ENCODE measurements around the gene RXYLT1. TPM values are rescaled to one million over a fixed set of nuclear protein-coding genes. Genes with fewer than 3 reads are reported as not detected.

RXYLT1 gene
- total and polyA plus RNA-seq, 2 donors (not counting 1 experiment from before 2014, with no cell fraction given), result 13.2 to 19.6 TPM

DNA sequence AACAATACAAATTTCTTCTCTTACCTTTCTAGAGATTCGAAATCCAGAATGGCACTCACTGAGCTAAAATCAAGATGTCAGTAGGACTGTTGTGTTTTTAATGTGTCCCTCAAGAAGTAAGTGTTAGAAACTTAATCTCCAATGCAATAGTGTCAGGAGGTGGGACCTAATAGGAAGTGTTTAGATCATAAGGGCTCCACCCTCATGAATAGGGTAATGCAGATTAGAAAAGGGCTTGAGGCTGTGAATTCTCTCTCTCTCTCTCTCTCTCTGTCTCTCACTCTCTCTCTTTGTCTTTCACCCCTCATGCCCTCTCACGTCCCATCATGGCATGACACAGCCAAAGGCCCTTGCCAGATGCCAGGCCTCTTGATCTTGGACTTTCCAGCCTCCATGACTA is 49.2 kb downstream of the RXYLT1 start:
- H3K36me3 ChIP-seq (ENCODE audit: control insufficient read depth, insufficient read depth, low read length), result no peaks in the 10 kb centered on the region
- H3K4me2 ChIP-seq (ENCODE audit: extremely low read depth, insufficient read depth, low read length), result no peak overlapping the region
- H3K27ac ChIP-seq (ENCODE audit: insufficient read depth, low read length), result no peak overlapping the region
- DNase-seq (ENCODE audit: low read depth in 2 of 2), result no peak
- H3K79me2 ChIP-seq (ENCODE audit: control insufficient read depth, insufficient read depth, low read length), result no peaks in the 10 kb centered on the region
- no peak overlapping the region for H3K9ac ChIP-seq (ENCODE audit: insufficient read depth, low read length)
- TF ChIP-seq, protein P1, sequence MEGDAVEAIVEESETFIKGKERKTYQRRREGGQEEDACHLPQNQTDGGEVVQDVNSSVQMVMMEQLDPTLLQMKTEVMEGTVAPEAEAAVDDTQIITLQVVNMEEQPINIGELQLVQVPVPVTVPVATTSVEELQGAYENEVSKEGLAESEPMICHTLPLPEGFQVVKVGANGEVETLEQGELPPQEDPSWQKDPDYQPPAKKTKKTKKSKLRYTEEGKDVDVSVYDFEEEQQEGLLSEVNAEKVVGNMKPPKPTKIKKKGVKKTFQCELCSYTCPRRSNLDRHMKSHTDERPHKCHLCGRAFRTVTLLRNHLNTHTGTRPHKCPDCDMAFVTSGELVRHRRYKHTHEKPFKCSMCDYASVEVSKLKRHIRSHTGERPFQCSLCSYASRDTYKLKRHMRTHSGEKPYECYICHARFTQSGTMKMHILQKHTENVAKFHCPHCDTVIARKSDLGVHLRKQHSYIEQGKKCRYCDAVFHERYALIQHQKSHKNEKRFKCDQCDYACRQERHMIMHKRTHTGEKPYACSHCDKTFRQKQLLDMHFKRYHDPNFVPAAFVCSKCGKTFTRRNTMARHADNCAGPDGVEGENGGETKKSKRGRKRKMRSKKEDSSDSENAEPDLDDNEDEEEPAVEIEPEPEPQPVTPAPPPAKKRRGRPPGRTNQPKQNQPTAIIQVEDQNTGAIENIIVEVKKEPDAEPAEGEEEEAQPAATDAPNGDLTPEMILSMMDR (conservative IDR thresholded peaks at IDR 0.05 in 1 of 2, IDR thresholded peaks at IDR 0.05 in 1 of 2; ENCODE audit: low read depth in 1 of 2, low read length in 2 of 2), result no peak
- no peak overlapping the region for H2AFZ ChIP-seq (ENCODE audit: low read length)
- no peaks in the 10 kb centered on the region for H3K9me3 ChIP-seq (ENCODE audit: control insufficient read depth, insufficient read depth, low read depth, low read length)
- H3K27me3 ChIP-seq (ENCODE audit: control insufficient read depth, insufficient read depth, low read length), result no peaks in the 10 kb centered on the region
- no peak overlapping the region for H3K4me3 ChIP-seq (replicated peaks in 1 of 4; ENCODE audit: control extremely low read depth in 1 of 4, insufficient read depth in 1 of 4, low read depth in 3 of 4, low read length in 4 of 4)
- no peaks in the 10 kb centered on the region for H3K4me1 ChIP-seq (ENCODE audit: control insufficient read depth, extremely low read depth, insufficient read depth, low read length)
- no peaks in the 10 kb centered on the region for H4K20me1 ChIP-seq (ENCODE audit: control insufficient read depth, extremely low read depth, insufficient read depth, low read length)

DNA sequence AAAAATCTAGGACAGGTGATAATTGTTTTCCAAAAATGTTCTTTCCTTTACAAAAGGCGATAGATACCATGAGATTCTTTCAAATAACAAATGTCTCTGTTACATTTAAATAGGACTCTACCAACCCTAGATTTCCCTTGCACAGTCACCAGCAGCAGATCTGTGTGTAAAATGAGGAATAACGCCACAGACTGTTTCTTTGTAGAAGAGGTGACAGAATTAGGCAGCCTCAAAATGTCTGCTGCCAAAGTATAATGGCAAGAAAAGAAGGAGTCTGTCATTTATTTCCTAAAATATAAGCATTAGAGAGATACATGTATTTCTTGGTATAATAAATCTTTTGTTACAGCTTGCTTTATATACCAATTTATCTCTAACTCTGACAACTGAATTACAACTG is 56.3 kb downstream of the RXYLT1 start:
- Histone ChIP-seq H3K79me2 (ENCODE audit: control insufficient read depth, insufficient read depth, low read length) (no peaks in the 10 kb centered on the region), H3K36me3 (ENCODE audit: control insufficient read depth, insufficient read depth, low read length) (no peaks in the 10 kb centered on the region), H2AFZ (ENCODE audit: low read length) (no peak overlapping the region), H3K9ac (ENCODE audit: insufficient read depth, low read length) (no peak overlapping the region), H3K27me3 (ENCODE audit: control insufficient read depth, insufficient read depth, low read length) (no peaks in the 10 kb centered on the region), H3K9me3 (ENCODE audit: control insufficient read depth, insufficient read depth, low read depth, low read length) (no peaks in the 10 kb centered on the region), H4K20me1 (ENCODE audit: control insufficient read depth, extremely low read depth, insufficient read depth, low read length) (no peaks in the 10 kb centered on the region), H3K4me3 (replicated peaks in 1 of 4; ENCODE audit: control extremely low read depth in 1 of 4, insufficient read depth in 1 of 4, low read depth in 3 of 4, low read length in 4 of 4) (no peak overlapping the region), H3K27ac (ENCODE audit: insufficient read depth, low read length) (no peak overlapping the region), H3K4me2 (ENCODE audit: extremely low read depth, insufficient read depth, low read length) (no peak overlapping the region), H3K4me1 (ENCODE audit: control insufficient read depth, extremely low read depth, insufficient read depth, low read length) (no peaks in the 10 kb centered on the region)
- no peak for DNase-seq (ENCODE audit: low read depth in 2 of 2)
- no peak for TF ChIP-seq EZH2 (IDR thresholded peaks at IDR 0.05; ENCODE audit: low read length, missing control alignments)
- TF ChIP-seq, protein P1 (conservative IDR thresholded peaks at IDR 0.05 in 1 of 2, IDR thresholded peaks at IDR 0.05 in 1 of 2; ENCODE audit: low read depth in 1 of 2, low read length in 2 of 2), result no peak

DNA sequence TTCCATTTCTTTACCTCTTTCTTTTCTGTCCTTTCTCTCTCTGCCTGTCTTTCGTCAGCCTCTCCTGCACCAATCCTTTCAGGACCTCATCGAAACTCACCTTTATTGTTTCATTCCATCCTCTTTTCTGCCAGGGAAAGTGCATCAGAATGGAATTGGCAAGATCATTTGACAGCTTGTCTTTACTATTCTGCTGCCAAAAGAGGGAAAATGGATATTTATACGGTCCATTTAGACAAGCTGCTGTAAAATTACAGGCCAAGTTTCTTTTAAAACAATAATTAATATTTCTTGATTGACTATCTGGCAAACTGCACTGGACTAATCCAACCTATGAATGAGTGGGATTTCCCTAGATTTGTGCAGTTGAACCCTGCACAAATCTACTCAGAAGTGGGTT is 57.2 kb downstream of the RXYLT1 start:
- H3K27me3 ChIP-seq (ENCODE audit: control insufficient read depth, insufficient read depth, low read length), result no peaks in the 10 kb centered on the region
- H3K4me1 ChIP-seq (ENCODE audit: control insufficient read depth, extremely low read depth, insufficient read depth, low read length), result peaks cover 2% of the 10 kb centered on the region
- H4K20me1 ChIP-seq (ENCODE audit: control insufficient read depth, extremely low read depth, insufficient read depth, low read length), result no peaks in the 10 kb centered on the region
- no peak overlapping the region for H3K4me3 ChIP-seq (replicated peaks in 1 of 4; ENCODE audit: control extremely low read depth in 1 of 4, insufficient read depth in 1 of 4, low read depth in 3 of 4, low read length in 4 of 4)
- no peak overlapping the region for H2AFZ ChIP-seq (ENCODE audit: low read length)
- H3K9ac ChIP-seq (ENCODE audit: insufficient read depth, low read length), result no peak overlapping the region
- no peak overlapping the region for H3K4me2 ChIP-seq (ENCODE audit: extremely low read depth, insufficient read depth, low read length)
- TF ChIP-seq, protein P1 (conservative IDR thresholded peaks at IDR 0.05 in 1 of 2, IDR thresholded peaks at IDR 0.05 in 1 of 2; ENCODE audit: low read depth in 1 of 2, low read length in 2 of 2), result no peak
- TF ChIP-seq EZH2 (IDR thresholded peaks at IDR 0.05; ENCODE audit: low read length, missing control alignments), result no peak
- H3K36me3 ChIP-seq (ENCODE audit: control insufficient read depth, insufficient read depth, low read length), result no peaks in the 10 kb centered on the region
- no peak for DNase-seq (ENCODE audit: low read depth in 2 of 2)
- H3K79me2 ChIP-seq (ENCODE audit: control insufficient read depth, insufficient read depth, low read length), result no peaks in the 10 kb centered on the region
- no peaks in the 10 kb centered on the region for H3K9me3 ChIP-seq (ENCODE audit: control insufficient read depth, insufficient read depth, low read depth, low read length)
- no peak overlapping the region for H3K27ac ChIP-seq (ENCODE audit: insufficient read depth, low read length)

Measured in fibroblast of lung (primary cell).